ENCODE data around the gene GRID2.

GRCh38 chr4:93515208-93515607 is 1211.4 kb downstream of the GRID2 start:
- no peak for TF ChIP-seq MXI1 (IDR thresholded peaks at IDR 0.05; ENCODE audit: borderline replicate concordance, low read depth, low read length)
- TF ChIP-seq USF2 (IDR thresholded peaks at IDR 0.05; ENCODE audit: low read depth, low read length) = no peak
- TF ChIP-seq RAD21 (IDR thresholded peaks at IDR 0.05; ENCODE audit: low read length) = no peak
- TF ChIP-seq POLR2A (IDR thresholded peaks at IDR 0.05; ENCODE audit: low read depth, low read length) = no peak
- no peak for TF ChIP-seq SMC3 (IDR thresholded peaks at IDR 0.05; ENCODE audit: low read depth, low read length)
- TF ChIP-seq CTCF (conservative IDR thresholded peaks at IDR 0.05; ENCODE audit: low read depth, low read length) = no peak
- no peak for TF ChIP-seq RFX5 (IDR thresholded peaks at IDR 0.05; ENCODE audit: low read depth, low read length)
- TF ChIP-seq CHD1 (IDR thresholded peaks at IDR 0.05; ENCODE audit: low read depth, low read length) = no peak
- no peak for TF ChIP-seq CEBPB (IDR thresholded peaks at IDR 0.05; ENCODE audit: low read depth, low read length)
